ENCODE data around the gene FAF2.

The FAF2 gene

GRCh38 chr5:176412517-176413254 is 35.5 kb upstream of the FAF2 start:
- H3K4me3 Mint-ChIP-seq, result peak overlapping the region; percentile 27 to 33 (median 27)
- H3K36me3 Mint-ChIP-seq (ENCODE audit: low read depth), result peaks cover 9% of the 10 kb centered on the region
- H3K27ac Mint-ChIP-seq, result peak overlapping the region in 1 of 3 experiments; percentile 28
- peaks cover 13% of the 10 kb centered on the region for H3K4me1 Mint-ChIP-seq
- TF ChIP-seq, protein P1, sequence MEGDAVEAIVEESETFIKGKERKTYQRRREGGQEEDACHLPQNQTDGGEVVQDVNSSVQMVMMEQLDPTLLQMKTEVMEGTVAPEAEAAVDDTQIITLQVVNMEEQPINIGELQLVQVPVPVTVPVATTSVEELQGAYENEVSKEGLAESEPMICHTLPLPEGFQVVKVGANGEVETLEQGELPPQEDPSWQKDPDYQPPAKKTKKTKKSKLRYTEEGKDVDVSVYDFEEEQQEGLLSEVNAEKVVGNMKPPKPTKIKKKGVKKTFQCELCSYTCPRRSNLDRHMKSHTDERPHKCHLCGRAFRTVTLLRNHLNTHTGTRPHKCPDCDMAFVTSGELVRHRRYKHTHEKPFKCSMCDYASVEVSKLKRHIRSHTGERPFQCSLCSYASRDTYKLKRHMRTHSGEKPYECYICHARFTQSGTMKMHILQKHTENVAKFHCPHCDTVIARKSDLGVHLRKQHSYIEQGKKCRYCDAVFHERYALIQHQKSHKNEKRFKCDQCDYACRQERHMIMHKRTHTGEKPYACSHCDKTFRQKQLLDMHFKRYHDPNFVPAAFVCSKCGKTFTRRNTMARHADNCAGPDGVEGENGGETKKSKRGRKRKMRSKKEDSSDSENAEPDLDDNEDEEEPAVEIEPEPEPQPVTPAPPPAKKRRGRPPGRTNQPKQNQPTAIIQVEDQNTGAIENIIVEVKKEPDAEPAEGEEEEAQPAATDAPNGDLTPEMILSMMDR (IDR thresholded peaks at IDR 0.05; ENCODE audit: unreplicated experiment in 3 of 3), result no peak
- no peaks in the 10 kb centered on the region for H3K27me3 Mint-ChIP-seq (ENCODE audit: low read depth)
- no peaks in the 10 kb centered on the region for H3K9me3 Mint-ChIP-seq

DNA sequence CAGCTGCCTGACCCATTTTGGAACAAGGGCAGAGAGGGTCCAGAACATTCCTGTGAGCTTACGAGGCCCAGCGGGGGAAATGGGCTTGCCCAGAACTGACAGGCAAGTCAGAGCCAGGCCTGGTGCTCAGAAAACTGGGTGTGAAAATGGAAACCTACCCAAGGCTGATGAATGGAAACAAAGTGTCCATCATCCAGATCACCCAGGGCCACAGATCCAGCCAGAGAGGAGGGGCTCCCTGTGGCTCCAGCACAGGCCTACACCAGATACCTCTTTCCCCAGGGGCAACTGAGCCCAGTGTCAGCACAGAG is 35.0 kb upstream of the FAF2 start:
- Mint-ChIP-seq H3K4me1 (peaks cover 13% of the 10 kb centered on the region), H3K27me3 (ENCODE audit: low read depth) (peaks cover 4% of the 10 kb centered on the region), H3K36me3 (ENCODE audit: low read depth) (peaks cover 6% of the 10 kb centered on the region), H3K9me3 (no peaks in the 10 kb centered on the region), H3K27ac (no peak overlapping the region), H3K4me3 (peak overlapping the region in 2 of 3 experiments; percentile 27 to 33)
- TF ChIP-seq, protein P1 (IDR thresholded peaks at IDR 0.05; ENCODE audit: unreplicated experiment in 3 of 3), result no peak

DNA sequence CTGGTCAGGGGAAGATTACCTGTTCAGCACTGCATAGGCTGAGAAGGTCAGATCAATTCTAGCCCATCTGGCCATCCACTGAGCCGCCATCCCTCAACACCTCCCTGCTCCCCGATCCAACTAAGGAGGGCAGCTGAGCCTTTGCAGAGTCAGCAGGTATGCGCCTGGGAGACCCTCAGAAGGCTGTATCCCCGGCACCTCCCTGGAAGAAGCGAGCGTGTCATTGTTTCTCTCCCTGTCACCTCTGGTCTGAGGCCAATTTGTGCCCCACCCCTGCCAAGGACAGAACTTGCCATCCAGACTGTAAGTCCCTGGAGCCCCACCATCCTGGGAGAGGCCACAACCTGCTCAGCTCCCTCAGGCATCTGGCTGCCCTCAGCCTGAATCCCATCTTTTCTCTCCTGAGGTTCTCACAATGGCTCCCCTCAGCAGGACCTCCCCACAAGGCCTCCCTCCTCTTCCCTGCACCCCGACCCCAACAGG is 34.4 kb upstream of the FAF2 start:
- Mint-ChIP-seq H3K9me3 (no peaks in the 10 kb centered on the region), H3K4me1 (peaks cover 13% of the 10 kb centered on the region), H3K27ac (no peak overlapping the region), H3K27me3 (ENCODE audit: low read depth) (peaks cover 6% of the 10 kb centered on the region), H3K4me3 (peak overlapping the region in 1 of 3 experiments; percentile 14), H3K36me3 (ENCODE audit: low read depth) (peaks cover 6% of the 10 kb centered on the region)
- TF ChIP-seq, protein P1 (IDR thresholded peaks at IDR 0.05; ENCODE audit: unreplicated experiment in 3 of 3), result no peak

DNA sequence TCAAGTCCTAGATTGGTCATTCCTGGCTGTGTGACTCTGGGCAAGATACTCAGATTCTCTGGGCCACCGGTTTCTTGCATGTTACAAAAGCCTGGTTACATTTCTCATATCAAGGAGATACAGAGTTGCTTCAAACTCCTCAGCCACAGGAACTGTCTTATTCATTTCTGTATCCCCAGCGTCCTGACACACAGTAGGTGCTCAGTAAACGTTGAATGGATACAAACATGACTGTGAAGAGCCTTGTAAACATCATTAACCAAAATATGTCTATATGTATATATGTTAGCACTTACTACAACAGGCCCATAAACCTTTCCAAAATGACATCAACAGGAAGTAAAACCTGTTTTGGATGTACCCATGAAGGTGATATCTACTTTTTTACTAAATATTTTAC is 33.5 kb upstream of the FAF2 start:
- Mint-ChIP-seq H3K36me3 (ENCODE audit: low read depth) (peaks cover 5% of the 10 kb centered on the region), H3K9me3 (no peaks in the 10 kb centered on the region), H3K4me1 (peaks cover 13% of the 10 kb centered on the region), H3K4me3 (peak overlapping the region; percentile 78 to 85 (median 85)), H3K27me3 (ENCODE audit: low read depth) (peaks cover 11% of the 10 kb centered on the region), H3K27ac (peak overlapping the region in 1 of 3 experiments; percentile 56)
- TF ChIP-seq, protein P1 (IDR thresholded peaks at IDR 0.05; ENCODE audit: unreplicated experiment in 3 of 3), result no peak

DNA sequence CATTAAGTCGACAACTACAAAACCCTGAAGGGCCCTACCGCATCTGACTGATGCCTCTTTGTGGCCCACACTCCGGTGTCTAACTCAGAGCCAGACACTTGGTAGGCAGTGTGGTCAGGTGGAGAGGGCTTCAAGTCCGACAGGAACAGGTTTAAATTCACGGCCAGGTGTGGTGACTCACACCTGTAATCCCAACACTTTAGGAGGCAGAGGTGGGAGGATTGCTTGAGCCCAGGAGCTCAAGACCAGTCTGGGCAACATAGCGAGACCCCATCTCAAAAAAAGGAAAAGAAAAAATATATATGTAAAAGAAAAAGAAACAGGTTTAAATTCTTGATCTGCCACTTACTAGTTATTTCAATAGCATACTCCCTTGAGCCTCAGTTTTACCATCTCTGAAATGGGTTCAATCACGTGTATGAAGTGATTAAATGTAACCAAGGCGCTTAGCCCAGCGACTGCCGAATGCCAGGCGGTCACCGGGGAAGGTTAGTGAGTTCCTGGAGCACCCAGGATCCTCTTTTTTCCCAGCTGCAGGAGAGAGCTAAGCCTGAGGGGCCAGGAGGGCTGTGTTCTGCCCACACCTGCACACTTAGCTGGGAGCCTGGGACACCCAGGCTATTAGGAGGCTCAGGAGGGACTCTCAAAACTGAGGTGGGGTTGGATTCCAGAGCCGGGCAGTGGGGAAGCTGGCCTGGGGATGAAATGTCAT is 32.8 kb upstream of the FAF2 start:
- Mint-ChIP-seq H3K9me3 (peaks cover 2% of the 10 kb centered on the region), H3K4me3 (peak overlapping the region; percentile 78 to 85 (median 85)), H3K36me3 (ENCODE audit: low read depth) (no peaks in the 10 kb centered on the region), H3K4me1 (peaks cover 13% of the 10 kb centered on the region), H3K27me3 (ENCODE audit: low read depth) (peaks cover 12% of the 10 kb centered on the region), H3K27ac (peak overlapping the region in 1 of 3 experiments; percentile 63)
- TF ChIP-seq, protein P1 (IDR thresholded peaks at IDR 0.05; ENCODE audit: unreplicated experiment in 3 of 3), result no peak
